GM21825 (cell line): ENCODE results near the gene BAAT.

Source experiments
- ATAC-seq: cut with Tn5 transposase; IDR thresholded peaks from one replicate; pipeline ENCODE4 v1.9.1; 2021; ENCODE audit warnings: mild to moderate bottlenecking, moderate library complexity; ENCODE audit not compliant: unreplicated experiment

BAAT gene

DNA sequence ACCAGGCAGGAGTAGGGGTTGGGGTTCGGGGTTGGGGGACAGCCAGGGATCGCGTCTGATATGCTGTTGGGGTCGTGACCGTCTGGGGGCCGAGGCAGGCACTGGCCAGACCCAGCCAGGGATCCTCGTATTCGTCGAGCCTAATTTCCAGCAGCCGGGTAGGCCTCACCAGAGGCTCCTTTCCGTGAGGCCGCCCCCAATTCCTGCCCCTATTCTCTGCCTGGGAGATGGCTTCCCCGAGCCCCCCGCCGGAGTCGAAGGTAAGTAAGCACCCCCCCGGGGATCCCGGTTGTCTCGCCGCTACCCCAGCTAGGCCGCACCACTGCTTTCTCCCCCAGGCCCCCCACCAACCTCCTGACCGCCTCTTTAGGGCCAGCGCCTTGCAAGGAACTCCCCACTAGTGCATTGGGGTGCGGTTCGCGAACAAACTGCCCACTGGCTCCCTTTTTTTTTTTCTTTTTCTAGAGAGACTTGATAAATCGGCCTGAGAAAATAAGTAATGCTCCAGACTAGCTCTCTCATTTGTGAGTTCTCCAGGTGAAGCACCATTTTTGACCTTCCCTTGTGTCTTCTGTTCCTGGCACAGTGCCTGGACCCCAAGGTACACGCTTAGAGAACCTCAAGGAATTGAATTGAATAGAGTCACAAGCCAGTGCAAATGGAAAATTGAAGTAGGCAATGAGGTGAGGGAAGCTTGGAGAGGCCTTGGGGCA is 14.3 kb upstream of the BAAT start:
- ATAC-seq: peak; percentile 9

DNA sequence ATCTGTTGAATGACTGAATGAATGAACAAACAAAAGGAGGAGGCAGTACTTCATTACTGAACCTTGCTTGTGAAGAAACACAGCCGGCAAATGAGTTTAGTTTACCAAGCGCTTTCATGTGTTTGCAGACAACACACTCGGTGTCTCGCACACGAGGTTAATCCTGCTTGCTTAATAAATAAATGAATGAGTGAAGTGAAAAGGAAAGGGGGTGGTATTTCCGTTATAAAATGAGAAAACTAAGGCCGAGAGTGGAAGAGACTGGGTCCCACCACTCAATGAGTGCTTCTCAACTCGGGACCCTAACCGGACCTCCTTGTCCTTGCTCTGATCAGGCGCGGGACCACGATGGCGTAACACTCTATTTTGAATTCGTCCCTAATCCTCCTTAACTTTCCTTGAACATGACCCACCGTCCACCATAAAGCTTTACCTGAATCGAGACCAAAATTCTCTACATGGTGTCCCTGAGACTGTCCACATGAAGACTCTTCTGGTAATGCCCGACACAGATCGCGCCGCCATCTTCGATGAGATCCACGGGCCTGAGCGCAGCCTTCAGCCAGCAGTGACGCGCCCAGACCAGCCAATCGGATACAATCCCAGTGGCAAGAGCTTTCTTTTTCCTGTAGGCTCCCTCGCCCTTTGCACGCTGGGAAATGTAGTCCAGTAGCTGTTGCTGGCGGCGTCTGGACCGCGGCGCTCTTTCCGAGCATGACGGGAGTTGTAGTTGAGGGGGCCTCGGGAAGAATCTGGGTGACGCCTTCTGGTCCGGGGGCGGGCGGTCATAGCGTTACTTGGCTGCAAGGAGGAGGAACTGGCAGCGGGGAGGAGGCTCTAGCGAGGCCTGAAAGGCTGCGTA is 13.5 kb upstream of the BAAT start, which contains the start of the genes MRPL50 and ZNF189:
MRPL50 (minus strand) TSS at position 551 of the 862 bp plus-strand sequence; CDS start at position 525, 26 bp downstream.
ZNF189 (plus strand) TSS at position 784 of the 862 bp plus-strand sequence. CDS start 306 bp downstream, outside the sequence.
- peak; percentile 98 for ATAC-seq

DNA sequence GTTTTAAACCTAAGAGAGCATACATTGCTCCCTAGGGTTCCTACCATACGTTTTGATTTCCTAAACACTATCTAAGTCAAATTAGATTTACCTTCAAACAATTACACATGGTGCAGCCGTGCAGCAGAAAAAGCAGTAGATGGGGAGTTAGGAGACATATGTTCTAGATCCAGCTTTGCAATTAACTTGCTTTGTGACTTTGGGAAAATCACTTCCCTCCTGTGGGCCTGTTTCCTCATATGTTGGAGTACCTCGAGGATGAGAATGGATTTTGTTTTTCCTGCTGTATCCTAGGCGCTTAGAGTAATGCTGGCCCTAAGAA is 12.9 kb upstream of the BAAT start:
- no peak for ATAC-seq

DNA sequence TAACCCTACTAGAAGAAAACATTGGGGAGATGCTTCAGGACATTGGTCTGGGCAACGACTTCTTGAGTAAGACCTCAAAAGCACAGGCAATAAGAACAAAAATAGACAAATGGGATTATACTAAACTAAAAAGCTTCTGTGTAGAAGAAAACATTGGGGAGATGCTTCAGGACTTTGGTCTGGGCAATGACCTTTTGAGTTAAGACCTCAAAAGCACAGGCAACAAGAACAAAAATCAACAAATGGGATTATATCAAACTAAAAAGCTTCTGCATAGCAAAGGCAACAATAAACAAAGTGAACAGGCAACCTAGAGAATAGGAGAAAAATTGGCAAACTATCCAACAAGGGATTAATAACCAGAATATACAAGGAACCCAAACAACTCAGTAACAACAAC is 9.9 kb upstream of the BAAT start:
- no peak for ATAC-seq

DNA sequence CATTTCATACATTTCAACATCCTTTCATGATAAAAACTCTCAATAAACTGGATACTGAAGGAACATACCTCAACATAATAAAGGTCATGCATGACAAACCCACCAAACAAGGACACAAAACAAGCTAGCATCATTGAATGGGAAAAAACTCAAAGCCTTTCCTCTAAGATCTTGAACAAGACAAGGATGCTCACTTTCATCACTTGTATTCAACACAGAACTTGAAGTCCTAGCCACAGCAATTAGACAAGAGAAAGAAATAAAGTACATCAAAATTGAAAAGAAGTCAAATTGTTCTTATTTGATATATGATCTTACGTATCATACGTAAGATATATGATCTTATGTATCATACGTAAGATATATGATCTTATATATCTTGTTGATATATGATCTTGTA is 8.3 kb upstream of the BAAT start:
- ATAC-seq: no peak

DNA sequence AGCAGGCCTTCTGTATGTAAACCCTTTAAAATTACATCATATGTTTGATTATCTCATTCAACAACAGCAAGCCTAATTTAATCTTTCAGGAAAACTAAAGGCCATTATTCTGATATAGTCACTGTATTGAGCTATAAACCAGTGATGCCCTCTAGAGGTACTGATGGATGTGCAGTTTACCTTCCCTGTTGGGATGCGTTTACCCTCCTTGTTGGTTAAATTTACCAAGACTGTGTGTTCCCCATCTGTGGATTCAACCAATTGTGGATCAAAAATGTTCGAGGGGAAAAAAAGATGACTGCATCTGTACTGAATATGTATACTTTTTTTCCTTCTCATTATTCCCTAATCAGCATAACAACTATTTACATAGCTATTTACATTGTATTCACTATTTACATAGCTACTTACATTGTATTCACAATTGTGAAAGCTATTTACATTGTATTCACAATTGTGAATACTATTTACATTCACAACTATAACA is 3.7 kb upstream of the BAAT start:
- ATAC-seq: no peak

DNA sequence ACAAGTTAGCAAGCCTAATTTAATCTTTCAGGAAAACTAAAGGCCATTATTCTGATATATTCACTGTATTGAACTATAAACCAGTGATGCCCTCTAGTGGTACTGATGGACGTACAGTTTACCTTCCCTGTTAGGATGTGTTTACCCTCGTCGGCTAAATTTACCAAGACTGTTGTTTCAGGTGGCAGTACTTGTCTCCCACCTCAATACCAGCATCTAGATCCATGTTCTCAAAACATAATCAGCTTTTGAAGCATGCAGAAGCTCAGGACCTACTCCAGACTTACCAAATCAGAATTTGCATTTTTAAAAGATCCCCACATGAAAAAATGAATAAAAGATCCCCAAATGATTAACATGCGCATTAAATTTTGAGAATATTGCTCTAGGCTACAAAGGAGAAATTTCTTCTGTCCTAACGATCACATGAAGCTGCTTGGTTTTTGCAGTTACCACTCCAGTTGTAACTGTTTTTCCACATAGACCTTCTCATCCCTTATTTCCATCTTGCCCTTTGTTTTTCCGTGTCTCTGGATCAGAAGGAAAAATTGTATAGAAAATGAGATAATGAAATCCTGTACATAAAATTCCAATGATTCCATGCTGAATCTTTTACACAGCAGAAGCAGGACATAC is 3.2 kb upstream of the BAAT start:
- no peak for ATAC-seq

DNA sequence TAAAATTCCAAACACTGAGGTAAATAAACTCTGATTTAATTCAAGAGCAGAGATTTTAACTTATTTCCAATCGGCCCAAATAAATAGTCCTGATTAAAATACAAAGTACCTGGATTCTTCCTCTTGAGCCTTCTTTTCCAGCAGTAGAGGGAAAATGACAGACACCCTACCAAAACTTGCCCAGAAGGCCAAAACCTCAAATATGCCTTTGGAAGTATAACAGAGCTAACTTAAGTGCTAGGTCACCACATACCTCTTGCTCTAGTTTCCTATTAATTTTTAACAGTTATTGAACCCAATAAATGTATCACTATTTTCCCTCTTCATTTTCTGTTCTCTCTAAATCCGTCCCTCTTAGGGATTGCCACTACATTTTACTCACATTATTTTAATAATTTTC is 1.4 kb downstream of the BAAT start:
- no peak for ATAC-seq

DNA sequence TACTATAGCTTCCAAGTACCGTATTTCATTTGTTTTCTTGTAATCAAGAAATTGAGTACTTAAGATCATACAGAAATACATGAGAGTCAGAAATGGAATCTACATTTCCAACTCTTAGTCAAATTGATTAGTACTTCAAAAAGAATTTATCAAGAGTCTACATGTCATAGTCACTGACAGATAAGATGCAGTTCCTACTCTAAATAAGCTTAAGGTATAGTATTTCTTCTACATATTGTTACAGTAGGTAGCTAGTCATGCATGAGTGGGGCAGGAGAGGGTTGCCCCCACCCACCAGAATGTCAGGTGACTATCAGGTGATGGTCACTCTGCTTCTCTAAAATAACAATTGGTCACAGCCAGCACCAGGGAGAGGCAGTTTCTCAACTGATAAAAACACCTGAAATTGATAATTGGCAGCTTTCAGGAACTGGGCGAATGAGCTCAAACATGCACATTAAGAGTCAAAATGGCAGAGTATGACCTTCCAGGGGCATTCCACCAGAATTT is 2.9 kb downstream of the BAAT start:
- ATAC-seq: no peak

DNA sequence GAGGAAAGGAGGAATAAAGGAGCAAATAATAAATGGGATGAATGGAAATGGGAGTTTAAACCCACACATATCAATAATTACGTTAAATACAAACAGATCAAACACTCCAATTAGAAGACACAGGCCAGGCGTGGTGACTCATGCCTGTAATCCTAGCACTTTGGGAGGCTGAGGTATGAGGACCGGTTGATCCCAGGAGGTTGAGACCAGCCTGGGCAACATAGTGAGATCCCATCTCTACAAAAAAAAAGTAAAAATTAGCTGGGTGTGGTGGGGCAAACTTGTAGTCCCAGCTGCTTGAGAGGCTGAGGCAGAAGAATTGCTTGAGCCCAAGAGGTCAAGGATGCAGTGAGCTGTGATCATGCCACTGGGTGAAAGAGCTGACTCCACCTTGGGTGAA is 3.7 kb downstream of the BAAT start:
- no peak for ATAC-seq

DNA sequence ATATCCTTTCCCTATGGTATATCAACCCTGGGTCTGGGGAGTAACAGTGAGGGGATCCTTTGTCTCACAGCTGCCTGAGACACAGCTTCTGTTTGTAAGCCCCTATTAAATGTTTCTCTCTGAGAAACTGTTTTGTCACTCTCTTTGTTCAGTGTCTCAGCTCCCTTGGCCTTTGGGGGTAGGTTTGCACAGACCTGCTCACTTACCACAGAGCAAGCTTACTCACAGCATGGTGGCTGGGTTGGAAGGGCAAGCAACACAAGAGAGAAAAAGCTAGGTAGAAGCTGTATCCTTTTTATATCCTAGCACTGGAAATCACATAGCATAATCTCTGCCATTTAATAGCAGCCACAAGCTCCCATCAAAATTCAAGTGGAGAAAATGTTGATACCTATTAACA is 4.5 kb downstream of the BAAT start:
- ATAC-seq: no peak

DNA sequence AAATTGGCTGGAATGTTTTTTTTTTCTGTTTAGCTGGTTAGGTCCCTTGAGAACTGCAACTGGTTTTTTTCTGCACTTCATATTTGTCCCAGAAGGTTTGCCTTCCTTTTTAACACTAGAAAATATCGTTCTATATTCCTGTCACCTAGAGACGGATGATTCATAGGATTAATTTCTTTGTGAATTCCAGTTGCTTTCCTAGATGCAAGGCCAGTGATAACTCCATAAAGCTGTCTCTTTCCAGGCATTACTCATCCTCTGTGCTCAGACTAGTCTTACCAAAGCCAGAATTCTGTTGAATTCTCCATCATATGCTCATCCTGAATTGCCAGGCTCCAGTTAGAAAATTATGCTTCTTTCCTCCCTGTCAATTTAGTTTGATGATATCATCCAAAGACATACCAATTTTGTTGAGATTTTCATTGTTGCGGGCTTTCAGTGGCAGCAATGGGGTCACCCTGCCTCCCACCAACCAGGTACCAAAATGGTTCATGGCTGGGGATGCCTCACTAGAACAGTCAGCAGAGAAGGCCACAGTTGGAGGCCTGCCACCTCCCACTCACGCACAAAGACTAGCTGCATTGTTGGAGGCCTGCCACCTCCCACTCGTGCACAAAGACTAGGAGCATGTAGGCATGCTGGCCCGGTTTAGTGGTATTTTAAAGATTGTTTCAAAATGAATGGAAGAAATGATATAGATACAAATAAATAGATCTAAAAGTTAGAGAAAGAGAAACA is 8.5 kb downstream of the BAAT start:
- no peak for ATAC-seq

DNA sequence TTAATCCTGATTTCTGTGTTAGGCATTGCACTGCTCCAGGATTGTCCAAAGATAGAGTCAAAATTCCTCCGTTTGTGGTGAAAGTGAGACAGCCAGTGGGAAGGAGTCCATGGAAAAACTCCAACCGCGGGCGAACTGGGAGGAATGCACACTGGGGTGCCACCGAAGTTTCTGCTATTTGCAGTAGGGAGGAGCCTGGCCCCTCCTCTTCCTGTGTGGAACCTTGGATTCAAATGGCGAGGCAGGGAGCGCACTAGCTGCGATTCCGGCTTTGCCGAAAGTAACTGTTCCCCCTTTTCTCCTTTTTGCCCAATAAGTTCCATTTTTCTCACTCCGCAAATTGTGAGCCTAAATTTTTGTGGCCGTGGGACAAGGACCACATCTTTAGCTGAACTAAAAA is 9.3 kb downstream of the BAAT start:
- no peak for ATAC-seq

DNA sequence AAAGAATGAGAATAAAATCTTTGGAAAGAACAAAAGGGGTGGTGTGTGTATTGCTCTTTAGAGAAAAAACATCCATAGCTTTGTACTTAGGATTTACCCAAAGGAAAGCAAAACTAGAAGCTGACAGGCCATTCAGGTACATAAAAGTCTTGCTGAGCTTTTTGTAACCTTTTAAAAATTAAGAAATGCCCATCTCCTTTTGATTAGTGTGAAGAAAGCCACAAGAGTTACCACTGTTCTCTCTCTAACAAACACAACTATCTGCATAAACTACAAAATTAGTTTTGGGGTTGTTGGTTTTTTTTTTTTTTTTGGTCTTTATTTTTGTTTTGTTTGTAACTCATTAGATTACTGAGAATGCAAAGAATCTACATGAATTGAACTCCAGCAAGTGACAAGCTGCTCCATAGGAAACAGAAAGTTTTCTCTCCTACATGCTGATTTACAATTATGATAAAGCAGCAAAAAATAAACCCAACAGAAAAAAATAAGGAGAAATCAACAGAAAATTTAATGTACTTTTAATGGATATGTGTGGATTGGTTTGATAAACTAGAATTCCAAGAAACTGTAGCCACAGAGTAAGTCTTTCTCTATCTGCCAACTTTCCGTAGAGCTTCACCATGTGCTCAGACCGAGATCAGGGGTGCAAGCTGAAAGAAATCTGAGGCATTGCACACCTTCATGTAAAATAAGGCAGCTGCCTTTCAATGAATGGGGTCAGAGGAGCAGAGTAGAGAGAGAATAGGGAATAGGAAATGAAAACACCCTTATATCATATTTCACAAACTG is 12.3 kb downstream of the BAAT start:
- no peak for ATAC-seq

DNA sequence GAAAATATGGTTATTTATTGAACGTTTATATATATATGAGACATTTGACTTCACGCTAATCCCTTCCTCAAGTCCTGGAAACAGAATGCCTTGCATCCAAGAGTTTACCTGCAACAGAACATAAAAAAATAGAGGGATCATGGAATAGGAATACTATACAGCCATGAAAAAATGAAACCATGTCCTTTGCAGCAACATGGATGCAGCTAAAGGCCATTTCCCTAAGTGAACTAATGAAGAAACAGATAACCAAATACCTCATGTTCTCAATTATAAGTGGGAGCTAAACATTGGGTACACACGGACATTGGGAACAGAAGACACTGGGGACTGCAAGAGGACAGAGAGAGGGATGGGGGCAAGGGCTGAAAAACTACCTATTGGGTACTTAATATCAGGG is 13.0 kb downstream of the BAAT start:
- ATAC-seq: no peak

DNA sequence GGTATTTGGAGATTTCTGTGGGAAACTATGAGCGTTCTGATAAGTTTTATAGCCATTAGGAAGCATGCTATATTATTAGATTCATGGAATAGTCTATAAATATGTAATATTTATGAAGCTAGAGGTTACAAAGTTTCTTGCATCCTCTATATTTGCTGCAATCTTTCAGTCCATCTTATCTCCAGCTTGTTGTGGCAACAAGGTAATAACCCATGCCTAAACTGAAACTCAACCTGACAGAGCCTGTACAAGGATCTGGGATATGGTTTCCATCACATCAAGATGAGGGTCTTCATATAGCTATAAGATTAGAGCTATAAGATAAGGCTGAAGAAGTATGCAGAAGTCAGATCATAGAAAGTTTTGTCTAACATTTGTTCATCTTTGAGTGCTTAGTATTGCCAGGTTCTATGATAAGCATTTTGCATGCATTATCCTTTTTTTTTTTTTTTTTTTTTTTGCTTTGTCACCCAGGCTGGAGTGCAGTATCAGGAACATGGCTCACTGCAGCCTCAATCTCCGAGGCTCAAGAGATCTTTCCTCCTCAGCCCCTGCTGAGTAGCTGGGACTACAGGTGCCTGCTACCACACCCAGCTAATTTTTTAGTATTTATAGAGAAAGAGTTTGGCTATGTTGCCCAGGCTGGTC is 14.8 kb downstream of the BAAT start:
- ATAC-seq: no peak

DNA sequence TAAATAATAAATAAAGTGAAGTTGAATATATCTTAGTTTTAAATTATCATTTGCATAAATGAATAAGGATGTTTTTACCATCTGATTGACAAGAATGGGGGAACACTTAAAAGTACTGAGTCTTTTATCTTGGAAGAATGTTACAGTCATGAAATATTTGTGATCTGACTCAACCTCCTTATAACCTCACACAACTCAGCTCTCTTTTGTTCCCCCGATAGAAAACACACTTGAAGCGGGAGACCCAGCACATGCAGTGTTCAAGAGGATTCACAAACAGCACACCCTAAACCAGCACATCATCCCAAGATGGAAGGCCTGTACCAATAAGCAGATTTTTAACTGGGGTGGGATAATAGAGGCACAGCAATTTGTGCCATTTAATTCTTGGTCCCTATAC is 15.5 kb downstream of the BAAT start:
- no peak for ATAC-seq

DNA sequence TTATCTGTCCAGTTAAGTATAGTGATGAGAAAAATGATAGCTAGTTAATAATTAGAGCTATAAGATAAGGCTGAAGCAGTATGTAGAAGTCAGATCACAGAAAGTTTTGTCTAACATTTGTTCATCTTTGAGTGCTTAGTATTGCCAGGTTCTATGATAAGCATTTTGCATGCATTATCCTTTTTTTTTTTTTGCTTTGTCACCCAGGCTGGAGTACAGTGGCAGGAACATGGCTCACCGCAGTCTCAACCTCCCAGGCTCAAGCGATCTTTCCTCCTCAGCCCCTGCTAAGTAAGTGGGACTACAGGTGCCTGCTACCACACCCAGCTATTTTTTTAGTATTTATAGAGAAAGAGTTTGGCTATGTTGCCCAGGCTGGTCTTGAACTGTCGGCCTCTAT is 17.5 kb downstream of the BAAT start:
- ATAC-seq: no peak

DNA sequence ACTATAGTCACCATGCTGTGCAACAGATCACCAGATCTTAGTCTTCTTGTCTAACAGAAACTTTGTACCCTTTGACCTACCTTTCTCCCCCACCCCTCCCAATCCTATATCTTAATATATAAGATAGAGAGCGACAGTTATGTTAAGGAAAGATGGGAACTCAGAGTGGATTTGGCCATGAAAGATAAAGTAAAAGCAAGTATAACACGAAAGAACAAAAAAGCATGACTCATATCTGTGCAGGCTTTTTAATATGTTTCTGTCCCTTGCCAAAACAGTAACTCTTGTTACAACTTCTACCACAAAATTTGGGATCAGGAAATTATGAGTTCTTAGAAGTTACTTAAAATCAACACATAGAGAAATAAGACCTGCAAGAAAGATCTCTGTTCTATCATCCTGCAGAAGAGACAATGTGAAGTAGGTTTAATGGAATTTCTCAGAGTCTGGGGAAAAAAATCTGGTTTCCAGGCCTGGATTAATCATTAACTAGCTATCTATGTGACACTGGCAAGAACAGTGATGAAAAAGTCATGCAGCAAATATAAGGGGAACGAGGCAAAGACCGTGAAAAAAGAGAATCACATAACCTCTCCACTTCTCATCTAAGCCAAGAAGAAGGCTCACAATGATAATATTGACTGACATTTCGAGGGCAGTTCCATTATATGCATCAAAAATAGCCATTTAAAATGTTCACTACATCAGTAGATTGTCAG is 18.6 kb downstream of the BAAT start:
- ATAC-seq: no peak
